ENCODE data around the gene PBLD. TPM values are rescaled to one million over a fixed set of nuclear protein-coding genes. Genes with fewer than 3 reads are reported as not detected.

The PBLD gene
- total and polyA plus RNA-seq, 10 donors: 0.96 to 6.9 (median 2.7) TPM

DNA sequence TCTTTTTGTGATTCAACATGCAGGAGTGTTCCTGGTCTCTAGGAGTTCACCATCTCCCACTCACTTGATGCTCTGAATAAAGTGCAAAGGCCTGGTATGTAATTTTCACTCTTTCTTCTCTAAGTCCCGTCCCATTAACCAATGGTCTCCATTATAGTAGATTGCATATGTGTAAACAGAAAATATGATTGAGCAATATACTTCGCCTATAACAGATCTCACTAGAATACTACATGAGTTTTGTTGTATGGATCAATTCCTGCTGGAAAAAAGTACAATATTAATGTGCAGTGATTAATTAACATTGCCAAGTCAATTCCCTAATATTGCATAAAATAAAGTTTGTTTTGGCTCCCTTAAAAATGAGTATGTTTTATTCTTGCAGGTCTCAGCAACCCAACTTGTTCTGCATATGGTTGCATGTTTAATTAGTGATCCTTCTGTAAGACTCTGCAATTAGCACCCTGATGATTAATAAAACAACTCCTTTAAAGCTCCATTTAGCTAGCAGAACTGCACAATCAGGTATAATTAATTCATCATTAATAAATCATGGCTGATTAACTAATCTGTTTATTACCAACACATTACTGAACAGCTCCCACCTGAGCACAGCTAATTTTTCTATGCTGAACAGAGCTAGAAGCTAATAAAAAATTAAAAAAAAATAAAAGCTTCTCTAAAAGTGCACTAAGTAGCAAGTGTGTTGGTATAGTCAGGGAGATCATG is 63.0 kb downstream of the PBLD start:
- intact Hi-C loops (cut with DNase I; ENCODE audit: low total_unique reads): no loop called here
- Histone ChIP-seq H3K4me3 (no peak overlapping the region), H3K27me3 (replicated peaks in 1 of 7) (no peaks in the 10 kb centered on the region), H3K4me1 (no peaks in the 10 kb centered on the region), H3K9me3 (peaks cover 0 to 12% (median 8%) of the 10 kb centered on the region in 8 donors), H3K36me3 (no peaks in the 10 kb centered on the region), H3K27ac (no peak overlapping the region)
- TF ChIP-seq, protein P1, sequence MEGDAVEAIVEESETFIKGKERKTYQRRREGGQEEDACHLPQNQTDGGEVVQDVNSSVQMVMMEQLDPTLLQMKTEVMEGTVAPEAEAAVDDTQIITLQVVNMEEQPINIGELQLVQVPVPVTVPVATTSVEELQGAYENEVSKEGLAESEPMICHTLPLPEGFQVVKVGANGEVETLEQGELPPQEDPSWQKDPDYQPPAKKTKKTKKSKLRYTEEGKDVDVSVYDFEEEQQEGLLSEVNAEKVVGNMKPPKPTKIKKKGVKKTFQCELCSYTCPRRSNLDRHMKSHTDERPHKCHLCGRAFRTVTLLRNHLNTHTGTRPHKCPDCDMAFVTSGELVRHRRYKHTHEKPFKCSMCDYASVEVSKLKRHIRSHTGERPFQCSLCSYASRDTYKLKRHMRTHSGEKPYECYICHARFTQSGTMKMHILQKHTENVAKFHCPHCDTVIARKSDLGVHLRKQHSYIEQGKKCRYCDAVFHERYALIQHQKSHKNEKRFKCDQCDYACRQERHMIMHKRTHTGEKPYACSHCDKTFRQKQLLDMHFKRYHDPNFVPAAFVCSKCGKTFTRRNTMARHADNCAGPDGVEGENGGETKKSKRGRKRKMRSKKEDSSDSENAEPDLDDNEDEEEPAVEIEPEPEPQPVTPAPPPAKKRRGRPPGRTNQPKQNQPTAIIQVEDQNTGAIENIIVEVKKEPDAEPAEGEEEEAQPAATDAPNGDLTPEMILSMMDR (IDR thresholded peaks at IDR 0.05 in 8 of 11, conservative IDR thresholded peaks at IDR 0.05 in 3 of 11): no peak
- TF ChIP-seq POLR2A (IDR thresholded peaks at IDR 0.05): no peak
- no peak for TF ChIP-seq POLR2AphosphoS5 (IDR thresholded peaks at IDR 0.05)
- DNase-seq: no peak
- 75 to 96% (median 90%) methylated on average over 2 of the region's 2 CpGs for WGBS, 5 donors

DNA sequence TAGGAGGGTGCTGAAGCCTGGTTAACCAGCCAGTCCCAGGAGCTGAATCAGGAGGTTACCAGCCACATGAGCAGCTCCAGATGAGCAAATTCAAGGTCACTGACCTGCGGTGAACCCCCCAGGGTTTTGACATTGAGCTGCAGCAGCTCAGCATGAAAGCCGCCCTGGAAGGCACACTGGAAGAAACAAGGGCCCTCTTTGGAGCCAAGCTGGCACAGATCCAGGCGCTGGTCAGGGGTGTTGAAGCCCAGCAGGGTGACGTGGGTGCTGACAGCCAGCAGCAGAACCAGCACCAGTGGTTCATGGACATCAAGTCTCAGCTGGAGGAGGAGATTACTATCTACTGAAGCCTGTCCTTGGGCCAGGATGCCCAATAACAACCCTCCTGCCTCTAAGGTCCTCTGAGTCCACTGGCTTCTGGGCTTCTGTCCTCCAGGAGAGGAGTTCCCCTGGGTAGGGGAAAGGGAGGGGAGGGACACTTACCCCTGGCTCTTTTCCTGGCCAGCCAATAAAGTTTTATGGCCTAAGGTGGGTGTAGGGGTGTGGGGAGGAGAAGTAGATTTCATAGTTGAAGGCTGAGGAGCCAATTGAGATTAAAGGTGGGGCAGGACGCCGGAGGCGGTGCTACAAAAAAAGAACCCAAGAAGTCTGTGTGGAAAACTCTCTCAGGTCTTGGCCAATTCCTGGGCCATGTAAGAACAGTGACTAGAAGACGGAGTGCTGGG is 71.4 kb downstream of the PBLD start:
- WGBS, 5 donors: 90 to 95% (median 91%) methylated on average over 7 to 8 of the region's 8 CpGs
- Histone ChIP-seq H3K4me1 (no peaks in the 10 kb centered on the region), H3K27me3 (replicated peaks in 1 of 7) (no peaks in the 10 kb centered on the region), H3K9me3 (peaks cover 0 to 17% (median 9%) of the 10 kb centered on the region in 8 donors), H3K4me3 (no peak overlapping the region), H3K36me3 (no peaks in the 10 kb centered on the region), H3K27ac (no peak overlapping the region)
- no peak for DNase-seq
- TF ChIP-seq, protein P1 (IDR thresholded peaks at IDR 0.05 in 8 of 11, conservative IDR thresholded peaks at IDR 0.05 in 3 of 11): no peak
- TF ChIP-seq POLR2AphosphoS5 (IDR thresholded peaks at IDR 0.05) (no peak), POLR2A (IDR thresholded peaks at IDR 0.05) (no peak)
- intact Hi-C loops (cut with DNase I; ENCODE audit: low total_unique reads): no loop called here

DNA sequence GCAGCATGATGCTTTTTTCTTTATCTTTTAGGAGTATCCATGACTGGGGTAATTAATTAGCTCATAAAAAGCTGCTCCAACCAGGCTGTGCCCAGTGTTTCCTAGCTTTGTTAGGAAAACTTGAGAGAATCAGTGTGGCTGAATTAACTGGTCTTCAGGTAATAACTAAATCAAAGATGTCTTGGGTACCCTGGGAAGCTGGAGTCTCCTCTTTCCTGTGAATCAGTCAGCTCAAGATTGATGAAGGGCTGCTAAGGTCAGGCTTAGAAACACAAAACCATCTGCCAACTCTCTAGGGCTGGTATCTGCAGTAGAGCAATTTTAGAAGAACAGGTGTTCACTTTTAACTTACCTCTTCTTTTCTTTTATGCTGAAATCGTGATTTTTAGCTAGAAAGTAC is 79.4 kb downstream of the PBLD start:
- intact Hi-C loops (cut with DNase I; ENCODE audit: low total_unique reads): no loop called here
- 24 to 63% (median 52%) methylated on average over 1 of the region's 1 CpG for WGBS, 5 donors
- no peak overlapping the region for H3K4me3 ChIP-seq

More for the DNA sequence above, 79.4 kb downstream of the PBLD start:
- Histone ChIP-seq H3K4me1 (peaks cover 0 to 7% (median 0%) of the 10 kb centered on the region in 6 donors), H3K27me3 (replicated peaks in 1 of 7) (no peaks in the 10 kb centered on the region), H3K27ac (no peak overlapping the region), H3K36me3 (no peaks in the 10 kb centered on the region), H3K9me3 (no peaks in the 10 kb centered on the region)
- TF ChIP-seq, protein P1 (IDR thresholded peaks at IDR 0.05 in 8 of 11, conservative IDR thresholded peaks at IDR 0.05 in 3 of 11): no peak
- TF ChIP-seq POLR2A (IDR thresholded peaks at IDR 0.05) (no peak), POLR2AphosphoS5 (IDR thresholded peaks at IDR 0.05) (no peak)
- DNase-seq: no peak

All from spleen (tissue), 11 donors.